GM15510 (cell line): Measurements from ENCODE around the gene ENGASE.

Experiments used
- POLR2A ChIP-seq: IDR thresholded peaks from 3 replicates; pipeline ENCODE4 v1.6.1; 2011; ENCODE audit warnings: borderline replicate concordance; ENCODE audit not compliant: insufficient read length; ENCODE audit errors: extremely low read depth

Gene ENGASE

GRCh38 chr17:79100405-79100804 lies 25.8 kb downstream of the ENGASE start:
- TF ChIP-seq POLR2A: no peak

- TF ChIP-seq POLR2A: no peak
These were observed 26.6 kb downstream of the ENGASE start for GRCh38 chr17:79101111-79101673.

GRCh38 chr17:79102214-79102613 lies 27.6 kb downstream of the ENGASE start:
- no peak for TF ChIP-seq POLR2A

DNA sequence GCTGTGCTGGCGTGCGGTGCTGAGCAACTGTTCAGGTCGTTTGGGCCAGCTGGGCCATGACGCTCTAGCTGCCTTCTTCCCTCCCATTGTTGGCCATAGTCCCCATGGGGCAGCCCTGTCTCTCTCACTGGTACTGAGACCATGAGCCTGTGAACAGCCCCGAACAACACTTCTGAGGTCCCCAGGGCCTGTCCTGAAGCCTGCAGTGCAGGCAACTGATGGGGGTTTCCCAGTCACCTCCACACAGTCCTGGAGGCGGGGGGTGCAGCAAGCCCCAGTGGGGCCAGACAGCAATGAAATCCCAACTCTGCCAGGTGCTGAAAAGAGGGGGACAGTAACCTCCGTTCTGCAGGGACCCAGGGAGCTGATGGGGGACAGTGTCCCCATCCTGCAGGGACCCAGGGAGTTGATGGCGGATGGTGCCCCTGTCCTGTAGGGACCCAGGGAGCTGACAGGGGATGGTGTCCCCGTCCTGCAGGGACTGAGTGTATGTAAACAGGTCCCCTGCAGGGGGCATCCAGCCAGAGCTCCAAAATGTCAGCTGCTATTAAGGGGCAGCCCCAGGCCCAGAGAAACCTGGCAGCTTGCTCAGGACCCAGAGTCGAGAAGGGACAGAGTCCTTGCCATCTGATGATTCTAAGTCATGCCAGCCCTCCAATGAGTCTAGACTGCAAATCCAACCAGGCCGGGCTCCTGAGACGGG lies 30.4 kb downstream of the ENGASE start:
- no peak for TF ChIP-seq POLR2A

GRCh38 chr17:79105937-79106336 lies 31.3 kb downstream of the ENGASE start:
- TF ChIP-seq POLR2A: no peak

DNA sequence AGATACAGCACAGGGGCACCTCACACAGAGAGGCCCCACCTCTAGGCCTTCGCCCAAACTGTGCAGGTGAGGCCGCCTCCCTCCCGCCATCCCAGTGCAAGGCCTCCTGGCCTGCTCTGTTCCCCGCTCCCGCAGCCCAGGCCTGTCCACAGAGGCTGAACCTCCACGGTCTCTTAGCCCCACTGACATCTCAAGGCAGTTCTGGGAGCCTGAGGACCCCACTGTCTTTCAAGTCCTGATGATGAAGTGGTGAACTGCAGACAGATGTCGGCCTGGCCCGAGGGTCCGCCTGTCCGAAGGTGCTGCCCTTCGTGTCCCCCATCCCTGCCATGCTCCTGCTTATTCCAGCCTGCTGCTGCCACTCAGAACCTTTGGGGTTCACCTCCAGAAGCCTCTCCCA lies 32.3 kb downstream of the ENGASE start:
- no peak for TF ChIP-seq POLR2A

- TF ChIP-seq POLR2A: no peak
These were observed 33.0 kb downstream of the ENGASE start for GRCh38 chr17:79107499-79108231.

DNA sequence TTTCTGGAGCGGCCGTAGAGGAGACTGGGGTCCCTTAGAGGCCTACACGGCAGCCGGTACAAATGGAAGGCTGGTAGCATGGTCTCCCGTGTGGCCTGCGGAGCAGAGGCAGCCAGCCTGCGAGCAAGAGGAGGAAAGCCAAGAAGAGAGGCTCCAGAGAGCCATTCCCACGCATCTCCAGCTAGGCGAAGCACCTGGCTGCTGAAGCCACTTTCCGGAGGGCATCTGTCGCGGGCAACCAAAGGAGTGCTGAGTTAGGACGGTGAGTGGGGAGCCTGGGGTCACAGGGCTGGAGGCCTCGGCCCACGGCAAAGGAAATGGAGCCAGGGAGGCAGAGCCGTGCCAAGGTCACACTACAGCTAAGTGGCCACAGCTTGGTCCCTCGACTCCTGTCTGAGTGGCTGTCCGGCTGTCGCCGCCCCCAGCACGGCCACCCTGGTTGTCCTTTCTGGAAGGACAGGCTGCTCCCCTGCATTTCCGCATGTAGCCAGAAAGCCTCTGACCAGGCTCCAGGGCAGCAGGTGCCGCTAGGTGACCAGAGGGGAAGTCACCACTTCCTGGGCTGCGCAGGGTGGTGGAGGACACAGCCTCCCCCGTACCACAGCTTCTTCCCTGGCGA lies 33.7 kb downstream of the ENGASE start:
- TF ChIP-seq POLR2A: no peak

- no peak for TF ChIP-seq POLR2A
These were observed 34.2 kb downstream of the ENGASE start for GRCh38 chr17:79108870-79109269.

DNA sequence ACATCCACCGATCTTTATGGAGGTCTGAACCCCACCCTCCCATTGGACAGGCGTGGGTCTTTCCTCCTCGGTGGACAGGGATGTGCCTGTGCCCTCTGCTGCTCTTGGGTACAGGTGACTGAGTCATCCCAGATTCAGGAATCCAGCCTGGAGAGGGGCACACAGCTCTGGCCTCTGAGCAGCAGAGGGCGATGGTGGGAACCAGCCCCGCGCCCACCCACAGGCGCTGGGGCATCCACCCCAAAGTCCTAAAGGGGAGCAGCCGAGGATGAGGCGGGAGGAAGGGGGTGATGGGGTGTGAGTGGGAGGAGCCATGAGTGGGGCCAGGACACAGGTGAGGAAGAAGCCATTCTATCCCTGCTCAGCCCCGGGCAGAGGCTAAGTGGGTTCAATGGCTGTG lies 35.0 kb downstream of the ENGASE start:
- TF ChIP-seq POLR2A: no peak

DNA sequence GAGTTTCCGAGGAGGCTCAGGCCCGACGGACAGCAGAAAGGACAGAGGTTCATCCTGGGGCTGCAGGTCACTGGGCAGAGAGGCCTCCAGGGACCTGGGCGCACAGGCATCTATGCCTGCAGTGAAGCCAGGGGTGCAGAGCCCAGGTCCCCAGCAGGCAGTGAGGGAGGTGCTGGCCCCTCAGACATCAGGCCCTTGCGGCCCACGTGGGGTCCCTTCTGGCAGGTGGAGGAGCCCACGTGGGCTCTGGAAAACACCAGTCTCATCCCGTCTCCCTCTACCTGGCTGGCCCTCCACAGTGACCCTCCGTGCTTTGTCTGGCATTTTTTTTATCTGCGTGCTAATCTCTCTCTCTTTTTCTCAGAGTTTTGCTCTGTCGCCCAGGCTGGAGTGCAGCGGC lies 36.5 kb downstream of the ENGASE start:
- no peak for TF ChIP-seq POLR2A

- TF ChIP-seq POLR2A: no peak
These were observed 37.8 kb downstream of the ENGASE start for GRCh38 chr17:79112471-79112870.

- no peak for TF ChIP-seq POLR2A
These were observed 39.3 kb downstream of the ENGASE start for GRCh38 chr17:79113699-79114457.

- no peak for TF ChIP-seq POLR2A
These were observed 40.1 kb downstream of the ENGASE start for GRCh38 chr17:79114458-79115301.

GRCh38 chr17:79115487-79115886 lies 40.9 kb downstream of the ENGASE start:
- no peak for TF ChIP-seq POLR2A
